Measurements from ENCODE around the gene RMI1.

RMI1 gene

DNA sequence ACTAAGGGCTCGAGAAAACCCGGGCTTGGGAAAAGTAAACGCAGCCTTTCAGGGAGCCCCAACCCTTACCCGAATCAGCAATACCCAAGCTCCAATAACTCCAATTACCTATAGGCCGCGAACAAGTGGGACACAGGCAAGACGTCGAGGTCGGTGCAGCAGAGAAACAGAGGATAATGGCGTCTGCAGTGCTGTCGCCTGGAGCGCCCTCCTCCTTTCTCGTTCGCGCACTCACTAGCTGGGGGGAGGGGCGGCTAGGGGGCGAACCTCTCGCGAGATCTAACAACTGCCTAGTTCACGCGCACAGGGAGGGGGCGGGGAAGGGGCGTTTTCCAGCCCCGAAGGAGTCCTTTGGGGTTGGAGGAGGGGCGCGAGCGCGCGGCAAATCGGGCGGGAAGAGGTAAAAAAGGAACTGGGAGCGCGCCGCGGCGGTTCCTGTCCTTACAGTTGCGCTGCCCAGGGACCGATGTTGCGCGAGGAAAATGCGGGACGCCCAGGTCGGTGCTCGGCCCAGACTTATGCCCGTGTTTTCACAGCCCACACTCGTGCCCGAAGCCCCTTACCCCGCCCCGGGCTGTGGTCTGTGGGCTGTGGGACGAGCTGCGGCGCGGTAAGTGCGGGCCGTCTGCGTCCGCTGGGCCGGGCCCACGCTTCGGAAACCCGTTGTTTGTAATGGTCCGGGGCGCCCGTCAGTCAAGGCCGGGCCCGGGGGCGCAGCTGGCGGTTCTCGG is at the start of gene RMI1 (continued):
- TF ChIP-seq, protein P1, sequence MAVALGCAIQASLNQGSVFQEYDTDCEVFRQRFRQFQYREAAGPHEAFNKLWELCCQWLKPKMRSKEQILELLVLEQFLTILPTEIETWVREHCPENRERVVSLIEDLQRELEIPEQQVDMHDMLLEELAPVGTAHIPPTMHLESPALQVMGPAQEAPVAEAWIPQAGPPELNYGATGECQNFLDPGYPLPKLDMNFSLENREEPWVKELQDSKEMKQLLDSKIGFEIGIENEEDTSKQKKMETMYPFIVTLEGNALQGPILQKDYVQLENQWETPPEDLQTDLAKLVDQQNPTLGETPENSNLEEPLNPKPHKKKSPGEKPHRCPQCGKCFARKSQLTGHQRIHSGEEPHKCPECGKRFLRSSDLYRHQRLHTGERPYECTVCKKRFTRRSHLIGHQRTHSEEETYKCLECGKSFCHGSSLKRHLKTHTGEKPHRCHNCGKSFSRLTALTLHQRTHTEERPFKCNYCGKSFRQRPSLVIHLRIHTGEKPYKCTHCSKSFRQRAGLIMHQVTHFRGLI (tag by site-specific recombination; IDR thresholded peaks at IDR 0.05), result no peak
- TF ChIP-seq ZNF138 (tag by site-specific recombination; IDR thresholded peaks at IDR 0.05; ENCODE audit: borderline replicate concordance) (no peak), KLF1 (tag by site-specific recombination; IDR thresholded peaks at IDR 0.05) (peak; percentile 77), ZNF239 (tag by site-specific recombination; IDR thresholded peaks at IDR 0.05) (no peak), ZNF701 (tag by site-specific recombination; IDR thresholded peaks at IDR 0.05) (no peak), FEZF1 (tag by site-specific recombination; IDR thresholded peaks at IDR 0.05) (no peak), ZBTB1 (tag by site-specific recombination; IDR thresholded peaks at IDR 0.05) (no peak), ZNF549 (tag by site-specific recombination; IDR thresholded peaks at IDR 0.05) (no peak), ZNF350 (tag by site-specific recombination; IDR thresholded peaks at IDR 0.05) (no peak), KLF10 (tag by site-specific recombination; IDR thresholded peaks at IDR 0.05) (peak; percentile 99), KLF16 (tag by site-specific recombination; IDR thresholded peaks at IDR 0.05) (peak; percentile 90; the same call in 1 of the 2 replicates), GFI1B (tag by site-specific recombination; IDR thresholded peaks at IDR 0.05) (no peak), ZEB2 (tag by site-specific recombination; IDR thresholded peaks at IDR 0.05) (peak; percentile 40), ZNF140 (tag by site-specific recombination; IDR thresholded peaks at IDR 0.05) (no peak), ZNF585B (tag by site-specific recombination; IDR thresholded peaks at IDR 0.05) (no peak), ZNF776 (tag by site-specific recombination; IDR thresholded peaks at IDR 0.05; ENCODE audit: borderline replicate concordance) (no peak), ZNF324 (tag by site-specific recombination; IDR thresholded peaks at IDR 0.05) (0 out of 2 replicates have a peak, but pooled peaks have one; percentile 17), ZNF10 (tag by site-specific recombination; IDR thresholded peaks at IDR 0.05) (no peak; the same call in 1 of the 2 replicates), YY2 (tag by site-specific recombination; IDR thresholded peaks at IDR 0.05) (0 out of 2 replicates have a peak, but pooled peaks have one; percentile 22), KLF9 (tag by site-specific recombination; IDR thresholded peaks at IDR 0.05; ENCODE audit: low read depth) (peak; percentile 93), ZNF548 (tag by site-specific recombination; IDR thresholded peaks at IDR 0.05) (no peak), SP3 (tag by site-specific recombination; IDR thresholded peaks at IDR 0.05) (peak; percentile 83), ZNF530 (tag by site-specific recombination; IDR thresholded peaks at IDR 0.05; ENCODE audit: low read depth) (no peak), ZNF302 (tag by site-specific recombination; IDR thresholded peaks at IDR 0.05; ENCODE audit: low read depth) (no peak), ZNF501 (tag by site-specific recombination; IDR thresholded peaks at IDR 0.05) (no peak; the same call in 1 of the 2 replicates), ZNF211 (tag by site-specific recombination; IDR thresholded peaks at IDR 0.05; ENCODE audit: low read depth) (no peak)
- TF ChIP-seq, protein P2, sequence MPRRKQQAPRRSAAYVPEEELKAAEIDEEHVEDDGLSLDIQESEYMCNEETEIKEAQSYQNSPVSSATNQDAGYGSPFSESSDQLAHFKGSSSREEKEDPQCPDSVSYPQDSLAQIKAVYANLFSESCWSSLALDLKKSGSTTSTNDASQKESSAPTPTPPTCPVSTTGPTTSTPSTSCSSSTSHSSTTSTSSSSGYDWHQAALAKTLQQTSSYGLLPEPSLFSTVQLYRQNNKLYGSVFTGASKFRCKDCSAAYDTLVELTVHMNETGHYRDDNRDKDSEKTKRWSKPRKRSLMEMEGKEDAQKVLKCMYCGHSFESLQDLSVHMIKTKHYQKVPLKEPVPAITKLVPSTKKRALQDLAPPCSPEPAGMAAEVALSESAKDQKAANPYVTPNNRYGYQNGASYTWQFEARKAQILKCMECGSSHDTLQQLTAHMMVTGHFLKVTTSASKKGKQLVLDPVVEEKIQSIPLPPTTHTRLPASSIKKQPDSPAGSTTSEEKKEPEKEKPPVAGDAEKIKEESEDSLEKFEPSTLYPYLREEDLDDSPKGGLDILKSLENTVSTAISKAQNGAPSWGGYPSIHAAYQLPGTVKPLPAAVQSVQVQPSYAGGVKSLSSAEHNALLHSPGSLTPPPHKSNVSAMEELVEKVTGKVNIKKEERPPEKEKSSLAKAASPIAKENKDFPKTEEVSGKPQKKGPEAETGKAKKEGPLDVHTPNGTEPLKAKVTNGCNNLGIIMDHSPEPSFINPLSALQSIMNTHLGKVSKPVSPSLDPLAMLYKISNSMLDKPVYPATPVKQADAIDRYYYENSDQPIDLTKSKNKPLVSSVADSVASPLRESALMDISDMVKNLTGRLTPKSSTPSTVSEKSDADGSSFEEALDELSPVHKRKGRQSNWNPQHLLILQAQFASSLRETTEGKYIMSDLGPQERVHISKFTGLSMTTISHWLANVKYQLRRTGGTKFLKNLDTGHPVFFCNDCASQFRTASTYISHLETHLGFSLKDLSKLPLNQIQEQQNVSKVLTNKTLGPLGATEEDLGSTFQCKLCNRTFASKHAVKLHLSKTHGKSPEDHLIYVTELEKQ (tag by site-specific recombination; IDR thresholded peaks at IDR 0.05; ENCODE audit: borderline replicate concordance), result no peak
- TF ChIP-seq, protein P3, sequence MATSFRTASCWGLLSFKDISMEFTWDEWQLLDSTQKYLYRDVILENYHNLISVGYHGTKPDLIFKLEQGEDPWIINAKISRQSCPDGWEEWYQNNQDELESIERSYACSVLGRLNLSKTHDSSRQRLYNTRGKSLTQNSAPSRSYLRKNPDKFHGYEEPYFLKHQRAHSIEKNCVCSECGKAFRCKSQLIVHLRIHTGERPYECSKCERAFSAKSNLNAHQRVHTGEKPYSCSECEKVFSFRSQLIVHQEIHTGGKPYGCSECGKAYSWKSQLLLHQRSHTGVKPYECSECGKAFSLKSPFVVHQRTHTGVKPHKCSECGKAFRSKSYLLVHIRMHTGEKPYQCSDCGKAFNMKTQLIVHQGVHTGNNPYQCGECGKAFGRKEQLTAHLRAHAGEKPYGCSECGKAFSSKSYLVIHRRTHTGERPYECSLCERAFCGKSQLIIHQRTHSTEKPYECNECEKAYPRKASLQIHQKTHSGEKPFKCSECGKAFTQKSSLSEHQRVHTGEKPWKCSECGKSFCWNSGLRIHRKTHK (tag by site-specific recombination; IDR thresholded peaks at IDR 0.05), result no peak
- TF ChIP-seq, protein P4, sequence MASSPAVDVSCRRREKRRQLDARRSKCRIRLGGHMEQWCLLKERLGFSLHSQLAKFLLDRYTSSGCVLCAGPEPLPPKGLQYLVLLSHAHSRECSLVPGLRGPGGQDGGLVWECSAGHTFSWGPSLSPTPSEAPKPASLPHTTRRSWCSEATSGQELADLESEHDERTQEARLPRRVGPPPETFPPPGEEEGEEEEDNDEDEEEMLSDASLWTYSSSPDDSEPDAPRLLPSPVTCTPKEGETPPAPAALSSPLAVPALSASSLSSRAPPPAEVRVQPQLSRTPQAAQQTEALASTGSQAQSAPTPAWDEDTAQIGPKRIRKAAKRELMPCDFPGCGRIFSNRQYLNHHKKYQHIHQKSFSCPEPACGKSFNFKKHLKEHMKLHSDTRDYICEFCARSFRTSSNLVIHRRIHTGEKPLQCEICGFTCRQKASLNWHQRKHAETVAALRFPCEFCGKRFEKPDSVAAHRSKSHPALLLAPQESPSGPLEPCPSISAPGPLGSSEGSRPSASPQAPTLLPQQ (tag by site-specific recombination; IDR thresholded peaks at IDR 0.05), result peak; percentile 56; the same call in 1 of the 2 replicates
- TF ChIP-seq, protein P5, sequence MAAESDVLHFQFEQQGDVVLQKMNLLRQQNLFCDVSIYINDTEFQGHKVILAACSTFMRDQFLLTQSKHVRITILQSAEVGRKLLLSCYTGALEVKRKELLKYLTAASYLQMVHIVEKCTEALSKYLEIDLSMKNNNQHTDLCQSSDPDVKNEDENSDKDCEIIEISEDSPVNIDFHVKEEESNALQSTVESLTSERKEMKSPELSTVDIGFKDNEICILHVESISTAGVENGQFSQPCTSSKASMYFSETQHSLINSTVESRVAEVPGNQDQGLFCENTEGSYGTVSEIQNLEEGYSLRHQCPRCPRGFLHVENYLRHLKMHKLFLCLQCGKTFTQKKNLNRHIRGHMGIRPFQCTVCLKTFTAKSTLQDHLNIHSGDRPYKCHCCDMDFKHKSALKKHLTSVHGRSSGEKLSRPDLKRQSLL (tag by site-specific recombination; IDR thresholded peaks at IDR 0.05), result 0 out of 2 replicates have a peak, but pooled peaks have one; percentile 7

Data from HEK293 (cell line).